ENCODE measurements around the gene PMVK. TPM values are rescaled to one million over a fixed set of nuclear protein-coding genes. Genes with fewer than 3 reads are reported as not detected.

The PMVK gene
- total RNA-seq, 1 experiment from 2014 or later = 26.3 TPM

- Mint-ChIP-seq H3K27me3 (ENCODE audit: low read depth) (no peaks in the 10 kb centered on the region), H3K36me3 (ENCODE audit: insufficient read depth in 1 of 3, low read depth in 3 of 3) (peaks cover 0 to 10% (median 5%) of the 10 kb centered on the region in 3 experiments; a peak in 5 of 7 replicates), H3K4me1 (peaks cover 18% of the 10 kb centered on the region in 2 experiments), H3K4me3 (no peak overlapping the region), H3K27ac (peak overlapping the region in 1 of 3 experiments; percentile 35; a peak in 1 of 7 replicates), H3K9me3 (no peaks in the 10 kb centered on the region)
- Histone ChIP-seq H3K9ac (ENCODE audit: extremely low read depth, insufficient read length, low read length) (no peak overlapping the region), H4K8ac (replicated peaks; ENCODE audit: insufficient read length, low read depth, low read length) (no peak overlapping the region), H2BK20ac (ENCODE audit: low read depth, low read length, poor library complexity, severe bottlenecking) (no peak overlapping the region), H2AK5ac (ENCODE audit: insufficient read length, low read length) (no peak overlapping the region), H3K56ac (ENCODE audit: insufficient read length, low read depth, low read length) (no peak overlapping the region), H4K5ac (ENCODE audit: insufficient read length, low read depth, low read length) (no peak overlapping the region), H2BK120ac (ENCODE audit: low read depth, low read length, poor library complexity, severe bottlenecking) (no peak overlapping the region), H3K4me2 (ENCODE audit: insufficient read depth, insufficient read length, low read length) (no peak overlapping the region), H3K27me3 (ENCODE audit: insufficient read depth, low read length) (no peaks in the 10 kb centered on the region), H2BK5ac (ENCODE audit: insufficient read length, low read length) (no peak overlapping the region), H2BK12ac (ENCODE audit: insufficient read length, low read depth, low read length) (no peak overlapping the region), H3K14ac (ENCODE audit: insufficient read depth, low read length) (no peak overlapping the region), H3K4ac (ENCODE audit: low read depth, low read length) (no peak overlapping the region), H3K79me2 (ENCODE audit: insufficient read depth, low read length) (no peaks in the 10 kb centered on the region), H2BK15ac (ENCODE audit: low read depth, low read length) (no peak overlapping the region), H3K18ac (ENCODE audit: insufficient read length, low read depth, low read length) (no peak overlapping the region), H3K23ac (ENCODE audit: insufficient read length, low read depth, low read length) (no peak overlapping the region), H3K23me2 (ENCODE audit: insufficient read length, low read depth, low read length, poor library complexity, severe bottlenecking) (no peaks in the 10 kb centered on the region), H2AFZ (ENCODE audit: low read length) (no peak overlapping the region), H4K91ac (ENCODE audit: insufficient read length, low read depth, low read length) (no peak overlapping the region), H3K79me1 (ENCODE audit: insufficient read depth, low read depth, low read length, poor library complexity, severe bottlenecking) (no peaks in the 10 kb centered on the region), H3K9me3 (ENCODE audit: control insufficient read depth, low read depth, low read length) (no peaks in the 10 kb centered on the region), H3K27ac (ENCODE audit: insufficient read length, low read depth, low read length) (no peak overlapping the region), H4K20me1 (ENCODE audit: control insufficient read depth, insufficient read depth, insufficient read length) (no peaks in the 10 kb centered on the region), H3K4me1 (ENCODE audit: insufficient read depth, low read length) (peaks cover 3% of the 10 kb centered on the region; the same call in 1 of the 2 replicates), H3T11ph (ENCODE audit: low read length) (no peak overlapping the region)
- WGBS (ENCODE audit: extremely low coverage, insufficient read length, low lambda C conversion rate) = no CpG with 5 or more reads among the region's 15 CpGs
- TF ChIP-seq CTCF (conservative IDR thresholded peaks at IDR 0.05) = no peak
- no peak for DNase-seq
These were observed 8.8 kb upstream of the PMVK start for GRCh38 chr1:154945160-154945961.

All from H9 (cell line).